ENCODE measurements around the gene CIAO3. TPM values are rescaled to one million over a fixed set of nuclear protein-coding genes. Genes with fewer than 3 reads are reported as not detected.

Gene CIAO3
- total RNA-seq, 1 donor from 2014 or later: 50.1 TPM

- DNase-seq (ENCODE audit: low spot score in 2 of 2) (no peak), FAIRE-seq (no peak)
These were observed 58.1 kb downstream of the CIAO3 start for GRCh38 chr16:682493-683395.

DNA sequence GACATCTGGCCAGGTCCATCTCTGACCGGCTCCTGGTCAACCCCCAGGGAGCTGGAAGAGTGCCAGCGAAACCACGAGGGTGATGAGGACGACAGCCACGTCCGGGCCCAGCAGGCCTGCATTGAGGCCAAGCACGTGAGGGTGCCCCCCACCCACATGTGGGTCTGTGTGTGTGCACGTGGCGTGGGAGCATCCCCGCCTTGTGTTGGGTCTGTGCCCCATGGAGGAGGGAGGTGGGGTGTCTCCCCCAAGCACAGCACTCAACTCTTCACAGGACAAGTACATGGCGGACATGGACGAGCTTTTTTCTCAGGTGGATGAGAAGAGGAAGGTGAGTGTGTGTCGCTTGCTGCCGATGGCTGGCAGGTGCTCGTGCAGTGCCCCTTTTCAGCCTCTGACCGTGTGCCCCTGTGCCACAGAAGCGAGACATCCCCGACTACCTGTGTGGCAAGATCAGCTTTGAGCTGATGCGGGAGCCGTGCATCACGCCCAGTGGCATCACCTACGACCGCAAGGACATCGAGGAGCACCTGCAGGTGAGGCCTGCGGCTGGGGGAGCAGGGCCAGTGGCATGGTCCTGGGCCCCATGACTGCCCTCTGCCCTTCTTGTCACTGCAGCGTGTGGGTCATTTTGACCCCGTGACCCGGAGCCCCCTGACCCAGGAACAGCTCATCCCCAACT, 58.9 kb downstream of the CIAO3 start:
- FAIRE-seq: no peak

DNA sequence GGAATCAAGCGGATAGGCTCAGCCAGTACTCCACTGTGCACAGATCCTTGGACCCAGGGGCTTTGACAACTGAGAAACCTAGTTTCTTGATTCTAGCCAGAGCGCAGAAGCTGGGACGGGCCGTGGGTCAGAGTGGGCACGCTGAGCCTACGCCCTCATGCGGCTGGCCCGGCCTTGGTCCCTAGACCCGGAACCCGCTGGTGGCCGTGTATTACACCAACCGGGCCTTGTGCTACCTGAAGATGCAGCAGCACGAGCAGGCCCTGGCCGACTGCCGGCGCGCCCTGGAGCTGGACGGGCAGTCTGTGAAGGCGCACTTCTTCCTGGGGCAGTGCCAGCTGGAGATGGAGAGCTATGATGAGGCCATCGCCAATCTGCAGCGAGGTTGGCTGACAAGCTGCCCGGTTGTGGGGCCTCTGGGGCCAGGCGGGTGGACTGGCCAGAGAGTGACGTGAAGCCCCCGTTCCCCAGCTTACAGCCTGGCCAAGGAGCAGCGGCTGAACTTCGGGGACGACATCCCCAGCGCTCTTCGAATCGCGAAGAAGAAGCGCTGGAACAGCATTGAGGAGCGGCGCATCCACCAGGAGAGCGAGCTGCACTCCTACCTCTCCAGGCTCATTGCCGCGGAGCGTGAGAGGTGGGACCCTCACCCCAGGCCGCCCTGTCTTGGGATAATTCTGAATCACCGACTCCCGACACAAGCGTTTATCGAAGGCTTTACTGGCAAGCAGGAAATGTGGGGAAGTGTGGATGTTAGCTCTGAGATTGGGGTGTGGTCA, 59.6 kb downstream of the CIAO3 start:
- DNase-seq (ENCODE audit: low spot score in 2 of 2): no peak
- FAIRE-seq: no peak

More for the DNA sequence above, 58.9 kb downstream of the CIAO3 start:
- DNase-seq (ENCODE audit: low spot score in 2 of 2): no peak

GRCh38 chr16:680625-680945, 60.2 kb downstream of the CIAO3 start:
- FAIRE-seq: no peak

GRCh38 chr16:679814-680624, 60.8 kb downstream of the CIAO3 start, which contains the start of gene STUB1:
TSS of gene STUB1 (plus strand) at chr16:680410. CDS start at chr16:680526, 116 bp downstream.
- no peak for FAIRE-seq
- DNase-seq (ENCODE audit: low spot score in 2 of 2): peak; percentile 88 to 93

More at GRCh38 chr16:680625-680945, 60.2 kb downstream of the CIAO3 start:
- no peak for DNase-seq (ENCODE audit: low spot score in 2 of 2)

Small RNA genes lying within 50 kb of the gene (small RNA-seq; reads per million reads assigned to genes)
- not detected for gene MIR662

Other genes starting within 250 kb of the CIAO3 start
- 7.3 TPM for gene CAPN15, start 213.3 kb downstream of the CIAO3 start, total RNA-seq
- not detected for gene PRR35, start 180.6 kb downstream of the CIAO3 start, total RNA-seq
- gene NHLRC4, start 174.0 kb downstream of the CIAO3 start, total RNA-seq: 0.41 TPM
- 16.7 TPM for gene PIGQ, start 171.0 kb downstream of the CIAO3 start, total RNA-seq
- gene RAB40C, start 150.9 kb downstream of the CIAO3 start, total RNA-seq: 25.3 TPM
- gene WFIKKN1, start 110.0 kb downstream of the CIAO3 start, total RNA-seq: 0.41 TPM
- gene METTL26, start 104.7 kb downstream of the CIAO3 start, total RNA-seq: 31.8 TPM
- gene MCRIP2, start 99.2 kb downstream of the CIAO3 start, total RNA-seq: 9.8 TPM
- 8.2 TPM for gene WDR90, start 91.6 kb downstream of the CIAO3 start, total RNA-seq
- 17.9 TPM for gene RHOT2, start 72.9 kb downstream of the CIAO3 start, total RNA-seq
- 2.0 TPM for gene RHBDL1, start 65.3 kb downstream of the CIAO3 start, total RNA-seq
- gene STUB1, start 60.6 kb downstream of the CIAO3 start, total RNA-seq: 77.5 TPM
- 10.2 TPM for gene JMJD8, start 56.7 kb downstream of the CIAO3 start, total RNA-seq
- gene WDR24, start 50.6 kb downstream of the CIAO3 start, total RNA-seq: 2.9 TPM
- 4.5 TPM for gene FBXL16, start 35.2 kb downstream of the CIAO3 start, total RNA-seq
- gene METRN, start 25.9 kb downstream of the CIAO3 start, total RNA-seq: 23.6 TPM
- 13.0 TPM for gene ANTKMT, start 19.9 kb downstream of the CIAO3 start, total RNA-seq
- 4.5 TPM for gene CCDC78, start 14.6 kb downstream of the CIAO3 start, total RNA-seq
- 11.4 TPM for gene HAGHL, start 13.9 kb downstream of the CIAO3 start, total RNA-seq
- not detected for gene MSLN, start 19.7 kb upstream of the CIAO3 start, total RNA-seq
- gene RPUSD1, start 47.4 kb upstream of the CIAO3 start, total RNA-seq: 12.6 TPM
- 9.8 TPM for gene CHTF18, start 47.6 kb upstream of the CIAO3 start, total RNA-seq
- not detected for gene GNG13, start 59.7 kb upstream of the CIAO3 start, total RNA-seq
- 10.2 TPM for gene LMF1, start 230.0 kb upstream of the CIAO3 start, total RNA-seq
- 22.8 TPM for gene SOX8, start 240.8 kb upstream of the CIAO3 start, total RNA-seq

All from frontal cortex (tissue), 4 donors.